ENCODE measurements around the gene HEPACAM. TPM values are rescaled to one million over a fixed set of nuclear protein-coding genes. Genes with fewer than 3 reads are reported as not detected.

Gene HEPACAM
- polyA plus RNA-seq, 10 donors = 0.08 to 0.51 (median 0.15) TPM; not detected in 3

GRCh38 chr11:124943741-124944140 is 7.9 kb upstream of the HEPACAM start:
- no peak for DNase-seq

GRCh38 chr11:124943254-124943616 is 7.4 kb upstream of the HEPACAM start:
- no peak for DNase-seq

GRCh38 chr11:124942466-124943253 is 6.8 kb upstream of the HEPACAM start:
- DNase-seq = no peak

GRCh38 chr11:124941703-124942102 is 5.9 kb upstream of the HEPACAM start:
- DNase-seq = no peak

GRCh38 chr11:124938970-124939369 is 3.1 kb upstream of the HEPACAM start:
- DNase-seq = no peak

GRCh38 chr11:124938206-124938765 is 2.4 kb upstream of the HEPACAM start:
- no peak for DNase-seq

- no peak for DNase-seq
Observed at GRCh38 chr11:124937336-124937935, 1.6 kb upstream of the HEPACAM start.

- DNase-seq = no peak
Observed at GRCh38 chr11:124934862-124935547, 842 bp downstream of the HEPACAM start.

- DNase-seq = no peak
Observed at GRCh38 chr11:124930799-124931198, 5.0 kb downstream of the HEPACAM start.

GRCh38 chr11:124928942-124929665 is 6.7 kb downstream of the HEPACAM start:
- peak in 2 of 3 donors; percentile 28 to 51 for DNase-seq

GRCh38 chr11:124923296-124923695 is 12.6 kb downstream of the HEPACAM start:
- DNase-seq = no peak

- DNase-seq = no peak
Observed at GRCh38 chr11:124922831-124923230, 13.0 kb downstream of the HEPACAM start.

- peak; percentile 73 to 89 (median 79) for DNase-seq
Observed at GRCh38 chr11:124920870-124921609, 14.8 kb downstream of the HEPACAM start.

GRCh38 chr11:124920356-124920755 is 15.5 kb downstream of the HEPACAM start:
- DNase-seq = no peak

GRCh38 chr11:124919898-124920297 is 15.9 kb downstream of the HEPACAM start:
- DNase-seq = peak in 1 of 3 donors; percentile 47

GRCh38 chr11:124918950-124919349 is 16.9 kb downstream of the HEPACAM start, which contains the start of gene HEPN1:
TSS of gene HEPN1 (plus strand) at chr11:124919250.
- DNase-seq = no peak

GRCh38 chr11:124917115-124917637 is 18.7 kb downstream of the HEPACAM start:
- peak in 2 of 3 donors; percentile 44 to 63 for DNase-seq

- DNase-seq = no peak
Observed at GRCh38 chr11:124916370-124916710, 19.5 kb downstream of the HEPACAM start.

GRCh38 chr11:124915541-124916369 is 20.1 kb downstream of the HEPACAM start:
- no peak for DNase-seq

- DNase-seq = no peak
Observed at GRCh38 chr11:124902616-124903015, 33.2 kb downstream of the HEPACAM start.

All from muscle of back (tissue), 11 donors.